K562 (cell line): ENCODE data around the gene ADGRL3. TPM values are rescaled to one million over a fixed set of nuclear protein-coding genes. Genes with fewer than 3 reads are reported as not detected.

Source experiments
- ATAC-seq: fragments of 200-7000 bp; cut with Tn5 transposase; 3 replicates; pipeline ENCODE4 v1.9.1; 2020; ENCODE audit warnings: moderate library complexity
- BruUV-seq: library from RNA; stranded (reverse); fragments of 400-500 nt; replicated peaks from 2 replicates; lab custom pipeline; 2021; lab: Mats Ljungman, UMichigan
- CTCF ChIA-PET: fragments of 300-600 bp; formaldehyde crosslinking; extraction: SDS; loops from one replicate; lab custom pipeline; 2021; ENCODE audit warnings: low intra/inter-chr PET ratio; lab: Yijun Ruan, JAX
- POLR2A ChIA-PET: fragments of 300-600, 350-650 bp; sonication (Branson Sonifier 250); formaldehyde crosslinking; extraction: SDS; loops from one replicate; lab custom pipeline; 2021; ENCODE audit warnings: antibody characterized with exemption, inconsistent platforms; lab: Yijun Ruan, JAX
- DNase-seq, 4 experiments: peaks; one replicate each; pipeline versions ENCODE4 v3.0.0 to v3.0.0-alpha.2; 2011 to 2018; ENCODE audit warnings: low spot score in 3 of 4, mixed read lengths in 3 of 4; ENCODE audit errors: extremely low read depth in 1 of 4
- FAIRE-seq: peaks from 2 replicates; lab custom pipeline; 2011; peaks lifted over from hg19 to GRCh38; lab: Jason Lieb, UNC
- H2AFZ ChIP-seq: 2 replicates; pipeline ENCODE4 v1.6.0; 2011; ENCODE audit warnings: low read depth, low read length, control low read depth, inconsistent platforms
- H3K27ac ChIP-seq: fragments of 200-600 bp; 3 replicates; pipeline ENCODE4 v1.8.0; 2011; ENCODE audit warnings: low read depth, mild to moderate bottlenecking, control low read depth, inconsistent platforms, low read length, moderate library complexity, mixed read lengths; ENCODE audit errors: extremely low read depth
- H3K27me3 ChIP-seq, 2 experiments: fragments of 300-600 bp in 1 of 2; 2 replicates in 1 of 2; 3 replicates in 1 of 2; pipeline versions ENCODE4 v1.6.0 to v1.8.0; 2011; ENCODE audit warnings: inconsistent platforms in 2 of 2, low read length in 2 of 2, mild to moderate bottlenecking in 1 of 2, mixed read lengths in 1 of 2, moderate library complexity in 1 of 2; ENCODE audit not compliant: control insufficient read depth in 2 of 2, insufficient read depth in 2 of 2
- H3K36me3 ChIP-seq: fragments of 300-600 bp; 3 replicates; pipeline ENCODE4 v1.8.0; 2011; ENCODE audit warnings: mild to moderate bottlenecking, low read length, inconsistent platforms; ENCODE audit not compliant: control insufficient read depth, insufficient read depth
- H3K4me1 ChIP-seq, 2 experiments: fragments of 200-600 bp in 1 of 2; replicated peaks in 1 of 2; 2 replicates in 1 of 2; 3 replicates in 1 of 2; pipeline versions ENCODE4 v1.5.1 to v1.8.0; 2011; ENCODE audit warnings: inconsistent platforms in 2 of 2, low read length in 2 of 2, mild to moderate bottlenecking in 1 of 2, mixed read lengths in 1 of 2, moderate library complexity in 1 of 2; ENCODE audit not compliant: control insufficient read depth in 2 of 2, insufficient read depth in 2 of 2
- H3K4me2 ChIP-seq: 2 replicates; pipeline ENCODE4 v1.6.1; 2011; ENCODE audit warnings: low read length, control low read depth, inconsistent platforms, mixed read lengths; ENCODE audit not compliant: insufficient read depth
- H3K4me3 ChIP-seq: fragments of 200-600 bp; sonication (generic), shearing (Covaris generic); 2 replicates; pipeline ENCODE4 v1.5.1; 2016; ENCODE audit warnings: control low read depth, inconsistent platforms
- H3K79me2 ChIP-seq: fragments of 200-600 bp; 3 replicates; pipeline ENCODE4 v1.8.0; 2011; ENCODE audit warnings: low read length, inconsistent platforms; ENCODE audit not compliant: control insufficient read depth, insufficient read depth
- H3K9ac ChIP-seq, 2 experiments: 2 replicates each; pipeline versions ENCODE4 v1.6.0 to v1.6.1; 2011; ENCODE audit warnings: low read depth in 2 of 2, low read length in 2 of 2, control low read depth in 1 of 2, inconsistent platforms in 1 of 2, mild to moderate bottlenecking in 1 of 2, mixed read lengths in 1 of 2; ENCODE audit not compliant: insufficient read depth in 1 of 2
- H3K9me1 ChIP-seq: one replicate; pipeline ENCODE4 v1.6.0; 2011; ENCODE audit warnings: inconsistent platforms, mild to moderate bottlenecking, low read length, moderate library complexity; ENCODE audit not compliant: control insufficient read depth, insufficient read depth
- H3K9me3 ChIP-seq: replicated peaks from 2 replicates; pipeline ENCODE4 v1.5.1; 2011; ENCODE audit warnings: low read depth, low read length, inconsistent platforms; ENCODE audit not compliant: control insufficient read depth, insufficient read depth
- H4K20me1 ChIP-seq: replicated peaks from 2 replicates; pipeline ENCODE4 v1.6.1; 2011; ENCODE audit warnings: low read length, inconsistent platforms, mixed read lengths; ENCODE audit not compliant: control insufficient read depth, insufficient read depth
- CBX5 ChIP-seq: IDR thresholded peaks from 2 replicates; pipeline ENCODE4 v1.6.1; 2014; ENCODE audit warnings: low read depth, borderline replicate concordance
- CCNT2 ChIP-seq: IDR thresholded peaks from 2 replicates; pipeline ENCODE4 v1.6.1; 2011; ENCODE audit warnings: borderline replicate concordance, low read depth, mild to moderate bottlenecking, moderate library complexity, mixed read lengths, low read length; ENCODE audit not compliant: insufficient read length; ENCODE audit errors: extremely low read depth
- FIP1L1 ChIP-seq: fragments of 200-400 bp; formaldehyde crosslinking; IDR thresholded peaks from 2 replicates; pipeline ENCODE4 v1.6.1; 2018; ENCODE audit warnings: mild to moderate bottlenecking, low read depth, low read length; ENCODE audit not compliant: poor library complexity, severe bottlenecking
- FUS ChIP-seq: fragments of 200-400 bp; formaldehyde crosslinking; optimal IDR thresholded peaks from 2 replicates; pipeline ENCODE3; 2017; ENCODE audit warnings: low read depth, low read length
- JUND ChIP-seq, 2 experiments: IDR thresholded peaks; 2 replicates in 1 of 2; 3 replicates in 1 of 2; pipeline ENCODE4 v1.6.1; 2011; ENCODE audit warnings: borderline replicate concordance in 2 of 2, low read depth in 2 of 2, low read length in 2 of 2, improper control_type of control experiment in 1 of 2, missing biosample characterization in 1 of 2, missing genetic modification characterization in 1 of 2, missing genetic modification reagents in 1 of 2
- MIER1 ChIP-seq: fragments of 450-650 bp; IDR thresholded peaks from 2 replicates; pipeline ENCODE4 v1.6.1; 2016; ENCODE audit warnings: antibody characterized with exemption, mild to moderate bottlenecking, low read depth
- SRSF3 ChIP-seq: fragments of 200-400 bp; formaldehyde crosslinking; IDR thresholded peaks from 2 replicates; pipeline ENCODE4 v1.6.1; 2016; ENCODE audit warnings: mild to moderate bottlenecking, low read length, moderate library complexity; ENCODE audit not compliant: insufficient read depth
- ZNF3 ChIP-seq: fragments of 250-450 bp; sonication (Bioruptor Pico); IDR thresholded peaks from 2 replicates; pipeline ENCODE4 v1.5.0; 2021; ENCODE audit warnings: mild to moderate bottlenecking, moderate library complexity
- WGBS: fragments of 100-300 bp; shearing (Covaris generic); methylation state at CpG from one replicate; pipeline ENCODE4 v1.1.6; 2016; ENCODE audit warnings: low coverage, mixed read lengths; ENCODE audit not compliant: insufficient coverage; ENCODE audit errors: missing lambda C conversion rate; 5-methylcytosine and 5-hydroxymethylcytosine counted together
- in situ Hi-C: fragments of 300-500 bp; cut with MboI; formaldehyde crosslinking; loops from 4 replicates; pipeline ENCODE4 v1.15.0; 2018; ENCODE audit warnings: inconsistent platforms, mixed read lengths
- intact Hi-C: fragments of 100-400 bp; cut with micrococcal nuclease; formaldehyde crosslinking; loops from 2 replicates; pipeline ENCODE4 v1.14.2; 2022
- polyA plus RNA-seq, 8 experiments: library from polyadenylated mRNA; depleted of rRNA in 4 of 8; stranded (reverse) in 5 of 8; unstranded in 3 of 8; fragments of >200 nt; fragmentation: Nextera tagmentation in 2 of 8; fragmentation: Illumina TruSeq in 1 of 8; extraction: Ambion mirVana in 2 of 8; extraction: Trizol in 1 of 8; gene quantifications; 2 replicates each; pipeline versions ENCODE4 v1.2.1 to v1.2.3, GENCODE V29; 2011 to 2014; ENCODE audit warnings: inconsistent platforms in 1 of 8, missing spikeins in 1 of 8
- total RNA-seq, 7 experiments: library from RNA; depleted of rRNA in 6 of 7; stranded (reverse); fragments of >200 nt in 6 of 7; fragmentation: Illumina TruSeq in 2 of 7; extraction: Trizol in 2 of 7; gene quantifications; 2 replicates each; pipeline versions ENCODE4 v1.2.1 to v1.2.3, GENCODE V29; 2011 to 2021; ENCODE audit warnings: low replicate concordance in 1 of 7
- TF ChIP-seq, protein P1 (sequence below): sonication (generic); formaldehyde crosslinking; IDR thresholded peaks from 2 replicates; pipeline ENCODE4 v1.9.0; 2022; ENCODE audit warnings: mild to moderate bottlenecking, missing genetic modification reagents
- TF ChIP-seq, protein P2 (sequence below): fragments of 150-350 bp; conservative IDR thresholded peaks from 2 replicates; pipeline ENCODE4 v1.6.1; 2014; ENCODE audit warnings: low read length
- TF ChIP-seq, protein P3 (sequence below), 2 experiments: fragments of 450-650 bp; conservative IDR thresholded peaks; 2 replicates each; pipeline ENCODE4 v1.6.1; 2017; ENCODE audit warnings: mild to moderate bottlenecking in 2 of 2, moderate library complexity in 2 of 2
- TF ChIP-seq, protein P4 (sequence below): fragments of 450-650 bp; IDR thresholded peaks from 2 replicates; pipeline ENCODE4 v1.6.1; 2017; ENCODE audit warnings: mild to moderate bottlenecking, moderate library complexity

Gene ADGRL3
- total and polyA plus RNA-seq, 9 of the 15 experiments (the other 6 are each of a cell fraction or from before 2014, with no cell fraction given), result 0.03 to 0.14 (median 0.04) TPM; not detected in 2

DNA sequence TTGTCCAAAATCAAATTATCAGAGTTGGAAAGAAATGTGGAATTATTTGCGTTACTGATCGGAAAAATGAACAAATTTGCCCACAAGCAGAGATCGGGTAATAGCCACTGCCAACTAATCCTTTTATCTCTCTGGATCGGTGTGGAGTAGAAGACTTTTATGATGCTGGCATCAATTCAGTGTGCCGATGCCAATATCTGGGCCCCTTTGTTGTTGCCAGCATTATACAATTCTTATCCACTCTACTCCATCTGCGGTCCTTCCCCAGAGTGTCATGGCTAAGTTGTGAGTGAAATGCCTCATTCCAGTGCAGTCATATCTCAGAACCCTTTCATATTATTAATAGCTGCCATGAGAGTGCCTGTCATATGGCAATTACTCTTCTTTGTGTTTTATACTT, 660.2 kb downstream of the ADGRL3 start:
- no peaks in the 10 kb centered on the region for H3K27me3 ChIP-seq

More for the DNA sequence above, 660.2 kb downstream of the ADGRL3 start:
- ATAC-seq (no peak), FAIRE-seq (no peak), DNase-seq (no peak)
- intact Hi-C loops, result no loop called here
- CTCF ChIA-PET, result no interaction called here
- in situ Hi-C loops, result no loop called here
- Histone ChIP-seq H3K9me3 (no peaks in the 10 kb centered on the region), H3K9ac (no peak overlapping the region), H3K27ac (no peak overlapping the region), H3K4me1 (no peaks in the 10 kb centered on the region), H3K4me2 (no peak overlapping the region), H3K4me3 (no peak overlapping the region), H4K20me1 (no peaks in the 10 kb centered on the region), H3K79me2 (no peaks in the 10 kb centered on the region), H3K36me3 (no peaks in the 10 kb centered on the region), H3K9me1 (no peaks in the 10 kb centered on the region), H2AFZ (no peak overlapping the region)
- no peak for TF ChIP-seq JUND (IDR thresholded peaks at IDR 0.05; ENCODE audit: borderline replicate concordance, low read depth, low read length)
- TF ChIP-seq JUND (tag; IDR thresholded peaks at IDR 0.05; ENCODE audit: borderline replicate concordance, low read depth, low read length), result no peak
- TF ChIP-seq, protein P1, sequence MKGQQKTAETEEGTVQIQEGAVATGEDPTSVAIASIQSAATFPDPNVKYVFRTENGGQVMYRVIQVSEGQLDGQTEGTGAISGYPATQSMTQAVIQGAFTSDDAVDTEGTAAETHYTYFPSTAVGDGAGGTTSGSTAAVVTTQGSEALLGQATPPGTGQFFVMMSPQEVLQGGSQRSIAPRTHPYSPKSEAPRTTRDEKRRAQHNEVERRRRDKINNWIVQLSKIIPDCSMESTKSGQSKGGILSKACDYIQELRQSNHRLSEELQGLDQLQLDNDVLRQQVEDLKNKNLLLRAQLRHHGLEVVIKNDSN (CRISPR knock-in tag), result no peak
- TF ChIP-seq, protein P2, sequence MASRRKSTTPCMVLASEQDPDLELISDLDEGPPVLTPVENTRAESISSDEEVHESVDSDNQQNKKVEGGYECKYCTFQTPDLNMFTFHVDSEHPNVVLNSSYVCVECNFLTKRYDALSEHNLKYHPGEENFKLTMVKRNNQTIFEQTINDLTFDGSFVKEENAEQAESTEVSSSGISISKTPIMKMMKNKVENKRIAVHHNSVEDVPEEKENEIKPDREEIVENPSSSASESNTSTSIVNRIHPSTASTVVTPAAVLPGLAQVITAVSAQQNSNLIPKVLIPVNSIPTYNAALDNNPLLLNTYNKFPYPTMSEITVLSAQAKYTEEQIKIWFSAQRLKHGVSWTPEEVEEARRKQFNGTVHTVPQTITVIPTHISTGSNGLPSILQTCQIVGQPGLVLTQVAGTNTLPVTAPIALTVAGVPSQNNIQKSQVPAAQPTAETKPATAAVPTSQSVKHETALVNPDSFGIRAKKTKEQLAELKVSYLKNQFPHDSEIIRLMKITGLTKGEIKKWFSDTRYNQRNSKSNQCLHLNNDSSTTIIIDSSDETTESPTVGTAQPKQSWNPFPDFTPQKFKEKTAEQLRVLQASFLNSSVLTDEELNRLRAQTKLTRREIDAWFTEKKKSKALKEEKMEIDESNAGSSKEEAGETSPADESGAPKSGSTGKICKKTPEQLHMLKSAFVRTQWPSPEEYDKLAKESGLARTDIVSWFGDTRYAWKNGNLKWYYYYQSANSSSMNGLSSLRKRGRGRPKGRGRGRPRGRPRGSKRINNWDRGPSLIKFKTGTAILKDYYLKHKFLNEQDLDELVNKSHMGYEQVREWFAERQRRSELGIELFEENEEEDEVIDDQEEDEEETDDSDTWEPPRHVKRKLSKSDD, result no peak
- no peak for TF ChIP-seq CCNT2
- TF ChIP-seq, protein P3, sequence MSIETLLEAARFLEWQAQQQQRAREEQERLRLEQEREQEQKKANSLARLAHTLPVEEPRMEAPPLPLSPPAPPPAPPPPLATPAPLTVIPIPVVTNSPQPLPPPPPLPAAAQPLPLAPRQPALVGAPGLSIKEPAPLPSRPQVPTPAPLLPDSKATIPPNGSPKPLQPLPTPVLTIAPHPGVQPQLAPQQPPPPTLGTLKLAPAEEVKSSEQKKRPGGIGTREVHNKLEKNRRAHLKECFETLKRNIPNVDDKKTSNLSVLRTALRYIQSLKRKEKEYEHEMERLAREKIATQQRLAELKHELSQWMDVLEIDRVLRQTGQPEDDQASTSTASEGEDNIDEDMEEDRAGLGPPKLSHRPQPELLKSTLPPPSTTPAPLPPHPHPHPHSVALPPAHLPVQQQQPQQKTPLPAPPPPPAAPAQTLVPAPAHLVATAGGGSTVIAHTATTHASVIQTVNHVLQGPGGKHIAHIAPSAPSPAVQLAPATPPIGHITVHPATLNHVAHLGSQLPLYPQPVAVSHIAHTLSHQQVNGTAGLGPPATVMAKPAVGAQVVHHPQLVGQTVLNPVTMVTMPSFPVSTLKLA (conservative IDR thresholded peaks at IDR 0.05), result no peak
- TF ChIP-seq MIER1, result no peak
- no peak for TF ChIP-seq SRSF3
- TF ChIP-seq CBX5, result no peak
- TF ChIP-seq FIP1L1, result no peak
- TF ChIP-seq, protein P4, sequence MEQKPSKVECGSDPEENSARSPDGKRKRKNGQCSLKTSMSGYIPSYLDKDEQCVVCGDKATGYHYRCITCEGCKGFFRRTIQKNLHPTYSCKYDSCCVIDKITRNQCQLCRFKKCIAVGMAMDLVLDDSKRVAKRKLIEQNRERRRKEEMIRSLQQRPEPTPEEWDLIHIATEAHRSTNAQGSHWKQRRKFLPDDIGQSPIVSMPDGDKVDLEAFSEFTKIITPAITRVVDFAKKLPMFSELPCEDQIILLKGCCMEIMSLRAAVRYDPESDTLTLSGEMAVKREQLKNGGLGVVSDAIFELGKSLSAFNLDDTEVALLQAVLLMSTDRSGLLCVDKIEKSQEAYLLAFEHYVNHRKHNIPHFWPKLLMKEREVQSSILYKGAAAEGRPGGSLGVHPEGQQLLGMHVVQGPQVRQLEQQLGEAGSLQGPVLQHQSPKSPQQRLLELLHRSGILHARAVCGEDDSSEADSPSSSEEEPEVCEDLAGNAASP, result no peak
- TF ChIP-seq ZNF3 (CRISPR knock-in tag), result no peak
- no peak for TF ChIP-seq FUS
- no TSS peak for BruUV-seq
- POLR2A ChIA-PET, result no interaction called here
- 1% methylated on average over 6 of the region's 6 CpGs for WGBS
